OCI-LY3 (cell line): ENCODE results near the gene COL6A3.

Experiments used
- H2AFZ ChIP-seq: fragments of 200-600, 300-600 bp; shearing (Covaris generic); 2 replicates; pipeline ENCODE4 v1.6.0; 2014; ENCODE audit warnings: antibody characterized with exemption, low read depth, low read length
- H3K27ac ChIP-seq: fragments of 200-600, 300-600 bp; sonication (generic); 2 replicates; pipeline ENCODE4 v1.5.1; 2014; ENCODE audit warnings: mild to moderate bottlenecking, low read length, moderate library complexity, mixed read lengths
- H3K27me3 ChIP-seq: fragments of 200-600, 300-600 bp; sonication (generic); 2 replicates; pipeline ENCODE4 v1.6.1; 2014; ENCODE audit warnings: low read depth, low read length, mixed read lengths
- H3K36me3 ChIP-seq: fragments of 200-600, 300-600 bp; sonication (generic); replicated peaks from 2 replicates; pipeline ENCODE3; 2014; ENCODE audit warnings: low read depth, low read length, mixed read lengths
- H3K4me1 ChIP-seq: fragments of 300-600, 200-600 bp; sonication (generic); 2 replicates; pipeline ENCODE4 v1.6.1; 2014; ENCODE audit warnings: low read length, mixed read lengths
- H3K4me2 ChIP-seq: fragments of 200-600, 300-600 bp; sonication (generic); 2 replicates; pipeline ENCODE4 v1.6.1; 2014; ENCODE audit warnings: low read length, mixed read lengths
- H3K4me3 ChIP-seq: fragments of 300-600, 200-600 bp; sonication (generic); 2 replicates; pipeline ENCODE4 v1.5.1; 2014; ENCODE audit warnings: antibody characterized with exemption, mild to moderate bottlenecking, low read length, moderate library complexity
- H3K79me2 ChIP-seq: fragments of 300-600, 200-600 bp; shearing (Covaris generic); 2 replicates; pipeline ENCODE4 v1.6.1; 2014; ENCODE audit warnings: mild to moderate bottlenecking, low read length, mixed read lengths
- H3K9ac ChIP-seq: fragments of 300-600, 200-600 bp; shearing (Covaris generic); 2 replicates; pipeline ENCODE4 v1.6.0; 2014; ENCODE audit warnings: mild to moderate bottlenecking, low read length, moderate library complexity
- H3K9me3 ChIP-seq: fragments of 200-600, 300-600 bp; shearing (Covaris generic); 2 replicates; pipeline ENCODE4 v1.6.1; 2014; ENCODE audit warnings: low read length, mixed read lengths; ENCODE audit not compliant: insufficient read depth
- H4K20me1 ChIP-seq: fragments of 200-600, 300-600 bp; sonication (generic); 2 replicates; pipeline ENCODE4 v1.6.1; 2016; ENCODE audit warnings: low read length, mixed read lengths; ENCODE audit not compliant: insufficient read depth
- EZH2phosphoT487 ChIP-seq: fragments of 200-600 bp; shearing (Covaris generic); IDR thresholded peaks from 2 replicates; pipeline ENCODE4 v1.6.1; 2018; ENCODE audit warnings: antibody characterized with exemption, mixed run types, low read depth
- TF ChIP-seq, protein P1 (sequence below): fragments of 200-600, 300-600 bp; sonication (generic); IDR thresholded peaks from 2 replicates; pipeline ENCODE4 v1.5.1; 2014; ENCODE audit warnings: antibody characterized with exemption, low read length, low read depth

COL6A3 gene

DNA sequence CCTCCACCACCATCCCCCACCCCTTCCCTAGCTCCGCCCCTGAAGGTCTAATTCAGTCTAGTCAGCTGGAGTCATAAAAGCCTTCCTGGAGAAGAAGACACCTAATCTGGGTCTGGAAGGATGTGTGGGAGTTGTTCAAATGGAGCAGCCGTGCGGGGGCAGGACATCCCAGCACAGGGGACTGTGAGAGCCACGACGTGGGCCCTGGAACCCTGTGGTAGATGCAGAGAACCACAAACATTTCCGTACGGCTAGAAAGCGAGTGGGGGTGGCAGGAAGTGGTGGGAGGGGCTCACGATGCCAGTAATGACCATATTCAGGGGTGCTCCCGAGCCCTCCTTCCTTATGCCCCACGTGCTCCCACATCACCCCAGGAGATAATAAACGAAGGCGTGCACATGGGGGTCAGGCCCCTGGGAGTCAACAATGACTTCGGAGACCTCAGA, 20.9 kb upstream of the COL6A3 start:
- H3K27me3 ChIP-seq = no peaks in the 10 kb centered on the region
- no peak overlapping the region for H3K9ac ChIP-seq
- no peak overlapping the region for H3K4me3 ChIP-seq
- H3K9me3 ChIP-seq = no peaks in the 10 kb centered on the region
- H3K36me3 ChIP-seq = no peaks in the 10 kb centered on the region
- peaks cover 33% of the 10 kb centered on the region for H3K4me1 ChIP-seq
- H3K4me2 ChIP-seq = peak overlapping the region; percentile 43
- H4K20me1 ChIP-seq = no peaks in the 10 kb centered on the region
- no peaks in the 10 kb centered on the region for H3K79me2 ChIP-seq
- no peak overlapping the region for H3K27ac ChIP-seq
- H2AFZ ChIP-seq = 0 out of 2 replicates have a peak overlapping the region, but pooled peaks have one; percentile 30
- no peak for TF ChIP-seq EZH2phosphoT487
- TF ChIP-seq, protein P1, sequence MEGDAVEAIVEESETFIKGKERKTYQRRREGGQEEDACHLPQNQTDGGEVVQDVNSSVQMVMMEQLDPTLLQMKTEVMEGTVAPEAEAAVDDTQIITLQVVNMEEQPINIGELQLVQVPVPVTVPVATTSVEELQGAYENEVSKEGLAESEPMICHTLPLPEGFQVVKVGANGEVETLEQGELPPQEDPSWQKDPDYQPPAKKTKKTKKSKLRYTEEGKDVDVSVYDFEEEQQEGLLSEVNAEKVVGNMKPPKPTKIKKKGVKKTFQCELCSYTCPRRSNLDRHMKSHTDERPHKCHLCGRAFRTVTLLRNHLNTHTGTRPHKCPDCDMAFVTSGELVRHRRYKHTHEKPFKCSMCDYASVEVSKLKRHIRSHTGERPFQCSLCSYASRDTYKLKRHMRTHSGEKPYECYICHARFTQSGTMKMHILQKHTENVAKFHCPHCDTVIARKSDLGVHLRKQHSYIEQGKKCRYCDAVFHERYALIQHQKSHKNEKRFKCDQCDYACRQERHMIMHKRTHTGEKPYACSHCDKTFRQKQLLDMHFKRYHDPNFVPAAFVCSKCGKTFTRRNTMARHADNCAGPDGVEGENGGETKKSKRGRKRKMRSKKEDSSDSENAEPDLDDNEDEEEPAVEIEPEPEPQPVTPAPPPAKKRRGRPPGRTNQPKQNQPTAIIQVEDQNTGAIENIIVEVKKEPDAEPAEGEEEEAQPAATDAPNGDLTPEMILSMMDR = no peak

- H3K36me3 ChIP-seq = no peaks in the 10 kb centered on the region
- H3K4me1 ChIP-seq = peaks cover 39% of the 10 kb centered on the region
- H3K79me2 ChIP-seq = no peaks in the 10 kb centered on the region
- no peak overlapping the region for H3K27ac ChIP-seq
- no peak overlapping the region for H3K4me3 ChIP-seq
- no peak overlapping the region for H3K9ac ChIP-seq
- no peak overlapping the region for H3K4me2 ChIP-seq
- H3K27me3 ChIP-seq = no peaks in the 10 kb centered on the region
- TF ChIP-seq EZH2phosphoT487 = no peak
- TF ChIP-seq, protein P1 = no peak
- H3K9me3 ChIP-seq = no peaks in the 10 kb centered on the region
- no peaks in the 10 kb centered on the region for H4K20me1 ChIP-seq
- no peak overlapping the region for H2AFZ ChIP-seq
These were observed 20.1 kb upstream of the COL6A3 start for GRCh38 chr2:237433920-237434676.

GRCh38 chr2:237432484-237433092, 18.6 kb upstream of the COL6A3 start:
- no peak overlapping the region for H3K27ac ChIP-seq
- TF ChIP-seq EZH2phosphoT487 = no peak
- TF ChIP-seq, protein P1 = no peak
- no peak overlapping the region for H3K4me2 ChIP-seq

GRCh38 chr2:237431837-237432236, 17.9 kb upstream of the COL6A3 start:
- TF ChIP-seq, protein P1 = no peak
- TF ChIP-seq EZH2phosphoT487 = no peak
- Histone ChIP-seq H3K36me3 (no peaks in the 10 kb centered on the region), H3K79me2 (no peaks in the 10 kb centered on the region), H3K9me3 (no peaks in the 10 kb centered on the region), H3K9ac (no peak overlapping the region), H3K4me3 (no peak overlapping the region), H2AFZ (no peak overlapping the region), H3K27me3 (no peaks in the 10 kb centered on the region), H4K20me1 (no peaks in the 10 kb centered on the region), H3K4me2 (no peak overlapping the region), H3K27ac (no peak overlapping the region), H3K4me1 (peaks cover 52% of the 10 kb centered on the region)

More at GRCh38 chr2:237432484-237433092, 18.6 kb upstream of the COL6A3 start:
- no peak overlapping the region for H3K9ac ChIP-seq
- no peak overlapping the region for H3K4me3 ChIP-seq
- no peaks in the 10 kb centered on the region for H4K20me1 ChIP-seq
- H3K4me1 ChIP-seq = peaks cover 48% of the 10 kb centered on the region
- H2AFZ ChIP-seq = no peak overlapping the region
- H3K79me2 ChIP-seq = no peaks in the 10 kb centered on the region
- H3K9me3 ChIP-seq = no peaks in the 10 kb centered on the region
- no peaks in the 10 kb centered on the region for H3K36me3 ChIP-seq
- H3K27me3 ChIP-seq = no peaks in the 10 kb centered on the region
